Prostate gland (tissue), 2 donors: ENCODE results near the gene RABGAP1L.

Experiments used
- CTCF ChIP-seq, 4 experiments: fragments of 200-600 bp in 2 of 4; fragments of 450-650 bp in 2 of 4; sonication (generic) in 2 of 4; IDR thresholded peaks; 1 replicate in 3 of 4; 2 replicates in 1 of 4; pipeline ENCODE4 v1.5.1; 2016 to 2019; ENCODE audit warnings: antibody characterized with exemption in 4 of 4, mild to moderate bottlenecking in 2 of 4, moderate library complexity in 2 of 4
- POLR2A ChIP-seq: fragments of 450-650 bp; IDR thresholded peaks from one replicate; pipeline ENCODE4 v1.6.1; 2016; ENCODE audit warnings: antibody characterized with exemption, mild to moderate bottlenecking
- POLR2AphosphoS5 ChIP-seq: sonication (generic); formaldehyde crosslinking; IDR thresholded peaks from one replicate; pipeline ENCODE4 v1.6.1; 2017; ENCODE audit warnings: antibody characterized with exemption

GRCh38 chr1:174364996-174365736 is 205.8 kb downstream of the RABGAP1L start:
- TF ChIP-seq POLR2AphosphoS5 (no peak), CTCF (IDR thresholded peaks at IDR 0.05) (no peak), POLR2A (no peak)
